ENCODE data around the gene KRT17.

DNA sequence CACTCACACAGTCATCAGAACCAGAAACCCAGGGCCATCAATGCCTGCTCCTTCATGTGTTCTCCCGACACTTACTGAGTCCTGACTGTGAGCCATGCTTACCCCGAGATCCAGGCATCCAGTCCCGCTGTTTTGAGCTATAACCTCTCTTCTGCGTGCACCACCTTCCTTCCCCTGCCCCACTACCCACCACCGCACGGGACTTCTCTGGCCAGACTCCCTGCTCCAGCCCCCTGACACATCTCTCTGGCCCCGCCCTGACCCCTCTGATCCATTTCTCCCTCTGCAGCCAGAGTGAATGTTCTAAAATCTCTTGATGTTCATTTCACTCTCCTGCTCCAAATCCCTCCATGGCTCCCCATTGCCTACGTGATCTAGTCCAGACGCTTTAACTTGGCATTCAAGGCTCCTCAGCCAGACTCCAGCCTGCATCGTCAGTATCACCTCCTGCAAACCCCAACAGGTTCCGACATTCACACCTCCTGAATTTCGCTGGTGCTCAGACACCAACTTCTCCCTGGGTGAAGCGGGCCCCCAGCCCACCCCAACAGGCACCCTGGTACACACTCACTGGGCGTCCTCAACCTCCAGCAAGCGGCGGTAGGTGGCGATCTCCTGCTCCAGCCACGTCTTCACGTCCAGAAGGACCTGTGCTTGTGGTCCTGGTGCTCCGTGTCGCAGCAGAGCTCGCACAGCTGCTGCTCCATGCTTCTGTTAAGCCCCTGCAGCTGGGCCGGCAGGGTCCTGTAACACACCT, 3.1 kb upstream of the KRT17 start:
- TF ChIP-seq, protein P1, sequence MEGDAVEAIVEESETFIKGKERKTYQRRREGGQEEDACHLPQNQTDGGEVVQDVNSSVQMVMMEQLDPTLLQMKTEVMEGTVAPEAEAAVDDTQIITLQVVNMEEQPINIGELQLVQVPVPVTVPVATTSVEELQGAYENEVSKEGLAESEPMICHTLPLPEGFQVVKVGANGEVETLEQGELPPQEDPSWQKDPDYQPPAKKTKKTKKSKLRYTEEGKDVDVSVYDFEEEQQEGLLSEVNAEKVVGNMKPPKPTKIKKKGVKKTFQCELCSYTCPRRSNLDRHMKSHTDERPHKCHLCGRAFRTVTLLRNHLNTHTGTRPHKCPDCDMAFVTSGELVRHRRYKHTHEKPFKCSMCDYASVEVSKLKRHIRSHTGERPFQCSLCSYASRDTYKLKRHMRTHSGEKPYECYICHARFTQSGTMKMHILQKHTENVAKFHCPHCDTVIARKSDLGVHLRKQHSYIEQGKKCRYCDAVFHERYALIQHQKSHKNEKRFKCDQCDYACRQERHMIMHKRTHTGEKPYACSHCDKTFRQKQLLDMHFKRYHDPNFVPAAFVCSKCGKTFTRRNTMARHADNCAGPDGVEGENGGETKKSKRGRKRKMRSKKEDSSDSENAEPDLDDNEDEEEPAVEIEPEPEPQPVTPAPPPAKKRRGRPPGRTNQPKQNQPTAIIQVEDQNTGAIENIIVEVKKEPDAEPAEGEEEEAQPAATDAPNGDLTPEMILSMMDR (IDR thresholded peaks at IDR 0.05) = no peak
- TF ChIP-seq POLR2AphosphoS5 (IDR thresholded peaks at IDR 0.05) = no peak
- TF ChIP-seq POLR2A (IDR thresholded peaks at IDR 0.05; ENCODE audit: low read depth) = no peak
- TF ChIP-seq EP300 (IDR thresholded peaks at IDR 0.05) = no peak
